ENCODE data around the gene SRPX2.

The SRPX2 gene, protein sequence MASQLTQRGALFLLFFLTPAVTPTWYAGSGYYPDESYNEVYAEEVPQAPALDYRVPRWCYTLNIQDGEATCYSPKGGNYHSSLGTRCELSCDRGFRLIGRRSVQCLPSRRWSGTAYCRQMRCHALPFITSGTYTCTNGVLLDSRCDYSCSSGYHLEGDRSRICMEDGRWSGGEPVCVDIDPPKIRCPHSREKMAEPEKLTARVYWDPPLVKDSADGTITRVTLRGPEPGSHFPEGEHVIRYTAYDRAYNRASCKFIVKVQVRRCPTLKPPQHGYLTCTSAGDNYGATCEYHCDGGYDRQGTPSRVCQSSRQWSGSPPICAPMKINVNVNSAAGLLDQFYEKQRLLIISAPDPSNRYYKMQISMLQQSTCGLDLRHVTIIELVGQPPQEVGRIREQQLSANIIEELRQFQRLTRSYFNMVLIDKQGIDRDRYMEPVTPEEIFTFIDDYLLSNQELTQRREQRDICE

GRCh38 chrX:100643956-100644860 is at the start of gene SRPX2:
TSS of gene SRPX2 (plus strand) at chrX:100644199. CDS start at chrX:100646323, 2,124 bp downstream.
- DNase-seq, result no peak

- DNase-seq, result no peak
These were observed 47.4 kb upstream of the SRPX2 start for GRCh38 chrX:100596601-100597000.

DNA sequence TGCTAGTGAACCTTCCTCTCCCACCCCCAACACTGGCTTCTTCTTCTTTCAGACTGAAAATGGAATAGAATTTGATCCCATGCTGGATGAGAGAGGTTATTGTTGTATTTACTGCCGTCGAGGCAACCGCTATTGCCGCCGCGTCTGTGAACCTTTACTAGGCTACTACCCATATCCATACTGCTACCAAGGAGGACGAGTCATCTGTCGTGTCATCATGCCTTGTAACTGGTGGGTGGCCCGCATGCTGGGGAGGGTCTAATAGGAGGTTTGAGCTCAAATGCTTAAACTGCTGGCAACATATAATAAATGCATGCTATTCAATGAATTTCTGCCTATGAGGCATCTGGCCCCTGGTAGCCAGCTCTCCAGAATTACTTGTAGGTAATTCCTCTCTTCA is 44.5 kb upstream of the SRPX2 start:
- no peak for DNase-seq

DNA sequence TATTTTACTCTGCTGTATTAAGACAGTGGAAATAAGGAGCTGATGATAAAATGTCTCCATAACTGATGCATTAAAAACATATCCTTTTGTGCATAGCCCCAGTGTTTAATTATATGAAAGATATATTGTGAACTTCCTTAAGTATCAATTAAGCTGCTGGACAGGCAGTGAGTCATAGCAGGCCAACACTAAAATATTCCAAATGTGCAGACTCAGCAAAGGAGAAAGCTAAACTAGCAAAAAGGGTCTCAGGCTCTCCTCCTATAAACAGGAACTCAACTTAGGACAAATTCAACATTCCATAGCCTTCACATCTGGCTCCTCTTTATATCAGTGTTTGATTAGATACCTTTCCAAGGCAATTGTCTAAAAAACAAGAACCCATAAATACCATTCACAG is 43.7 kb upstream of the SRPX2 start:
- DNase-seq, result no peak

GRCh38 chrX:100600758-100601157 is 43.2 kb upstream of the SRPX2 start:
- DNase-seq, result no peak

- no peak for DNase-seq
These were observed 37.2 kb upstream of the SRPX2 start for GRCh38 chrX:100606753-100607152.

GRCh38 chrX:100609591-100609990 is 34.4 kb upstream of the SRPX2 start:
- DNase-seq, result no peak

DNA sequence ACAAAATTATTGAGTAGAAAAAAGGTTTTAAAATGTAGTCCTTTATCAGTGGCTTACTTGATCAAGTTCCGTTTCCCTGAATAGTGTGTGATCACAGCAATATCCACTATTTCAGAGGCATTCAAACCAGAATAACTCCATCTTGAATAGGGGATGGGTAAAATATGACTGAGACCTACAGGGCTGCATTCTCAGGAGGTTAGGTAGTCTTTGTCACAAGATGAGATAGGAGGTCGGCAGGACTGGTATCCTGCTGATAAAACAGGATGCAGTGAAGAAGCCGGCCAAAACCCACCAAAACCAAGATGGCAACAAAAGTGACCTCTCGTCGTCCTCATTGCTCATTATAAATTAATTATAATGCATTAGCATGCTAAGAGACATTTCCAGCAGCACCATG is 32.0 kb upstream of the SRPX2 start:
- DNase-seq, result no peak

GRCh38 chrX:100615005-100615404 is 29.0 kb upstream of the SRPX2 start:
- no peak for DNase-seq

DNA sequence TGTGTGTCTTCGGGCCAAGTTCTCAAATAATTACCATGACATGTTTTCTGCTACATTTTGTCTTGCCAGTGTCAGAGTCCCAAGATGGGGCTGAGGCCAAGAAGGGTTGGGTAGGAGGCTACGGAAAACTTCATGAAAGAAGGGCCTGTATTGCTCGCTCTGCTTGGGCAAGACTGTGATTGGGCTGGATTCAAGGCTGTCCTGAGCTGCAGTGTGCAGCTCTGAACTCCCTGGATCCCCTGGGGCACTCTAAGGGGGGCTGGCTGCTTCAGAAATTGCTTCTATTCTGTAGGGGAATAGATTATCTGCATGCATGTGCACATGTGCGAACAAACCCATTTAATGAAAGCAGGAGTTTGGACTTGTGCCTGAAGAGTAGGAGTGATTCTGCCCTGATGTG is 21.0 kb upstream of the SRPX2 start:
- no peak for DNase-seq

DNA sequence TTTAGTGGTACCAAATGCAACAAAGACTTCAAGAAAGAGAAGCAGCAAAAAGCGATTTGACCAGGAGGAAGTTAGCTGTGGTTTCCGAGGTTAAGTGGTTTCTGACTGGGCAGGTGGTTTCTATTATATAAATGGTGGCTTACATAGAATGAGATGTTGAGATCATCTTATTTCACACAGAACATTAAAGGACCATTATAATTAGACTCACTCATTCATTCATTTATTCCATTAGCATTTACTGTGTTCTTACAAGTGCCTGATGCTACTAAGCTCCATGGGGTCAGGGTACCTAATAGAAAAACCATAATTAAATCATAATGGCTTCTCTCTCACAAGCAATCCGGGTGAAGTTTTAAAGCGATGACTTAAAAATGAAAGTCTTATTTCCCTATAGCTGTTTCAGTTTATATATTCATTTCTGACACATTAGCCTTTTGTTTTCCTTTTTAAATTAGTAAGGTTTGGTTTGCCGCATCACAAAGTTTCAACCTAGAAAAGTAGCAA is 18.0 kb upstream of the SRPX2 start:
- DNase-seq, result no peak

- no peak for DNase-seq
These were observed 9.0 kb upstream of the SRPX2 start for GRCh38 chrX:100635040-100635439.

DNA sequence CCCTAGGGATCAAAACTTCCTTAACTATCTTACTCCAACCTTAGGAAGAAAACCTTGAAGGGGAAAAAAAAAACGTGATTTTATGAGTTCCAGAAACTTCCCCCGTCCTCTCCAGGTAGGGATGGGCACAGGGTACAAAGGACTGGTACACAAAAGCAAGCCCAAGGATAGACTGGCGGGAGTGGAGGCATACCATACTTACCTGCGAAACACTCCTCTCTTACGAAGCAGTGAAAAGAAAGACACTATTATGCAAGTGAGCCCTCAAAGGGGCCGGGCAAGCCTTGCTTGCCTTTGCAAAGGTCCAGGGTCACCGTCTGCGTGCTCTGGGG is 8.0 kb upstream of the SRPX2 start:
- no peak for DNase-seq

DNA sequence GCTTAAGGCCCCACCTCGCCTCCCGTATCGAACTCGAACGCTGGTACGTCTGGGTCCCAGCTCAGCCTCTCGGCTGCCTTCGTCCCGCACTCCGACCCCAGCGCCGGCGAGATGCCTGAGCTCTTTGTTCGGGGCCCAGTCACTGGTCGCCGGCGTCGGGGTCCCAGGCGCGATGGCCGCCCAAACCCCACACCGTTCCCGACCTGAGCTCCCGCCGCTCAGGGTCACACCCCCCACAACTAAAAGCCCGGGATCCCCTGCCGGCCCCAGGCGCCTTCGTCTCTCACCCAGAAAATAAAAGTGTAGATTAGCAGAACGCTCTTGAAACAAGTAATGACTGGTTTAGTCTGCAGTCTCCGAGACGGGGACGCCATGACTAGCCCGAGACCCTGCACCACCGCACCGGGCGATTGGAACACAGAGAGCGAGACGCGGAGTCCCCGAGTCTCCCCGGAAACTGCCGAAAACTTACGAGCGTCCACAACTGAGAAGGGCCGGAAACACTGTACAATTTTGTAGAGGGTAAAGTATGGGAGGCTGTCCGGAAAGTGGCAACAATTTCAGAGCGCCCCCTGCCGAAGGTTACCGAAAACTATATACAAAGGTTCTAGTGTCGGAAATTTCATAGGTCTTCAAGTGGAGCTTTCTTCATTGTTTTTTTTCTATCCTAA is 7.5 kb upstream of the SRPX2 start, which contains the start of gene TSPAN6:
Gene TSPAN6 (minus strand): TSS at position 486 of the 671 bp plus-strand sequence. CDS start 112 bp downstream, at position 374.
- DNase-seq, result peak; percentile 72

GRCh38 chrX:100642290-100642689 is 1.7 kb upstream of the SRPX2 start:
- DNase-seq, result no peak

- DNase-seq, result no peak
These were observed 787 bp upstream of the SRPX2 start for GRCh38 chrX:100643212-100643611.

- DNase-seq, result no peak
These were observed 1.1 kb downstream of the SRPX2 start for GRCh38 chrX:100645106-100645505.

DNA sequence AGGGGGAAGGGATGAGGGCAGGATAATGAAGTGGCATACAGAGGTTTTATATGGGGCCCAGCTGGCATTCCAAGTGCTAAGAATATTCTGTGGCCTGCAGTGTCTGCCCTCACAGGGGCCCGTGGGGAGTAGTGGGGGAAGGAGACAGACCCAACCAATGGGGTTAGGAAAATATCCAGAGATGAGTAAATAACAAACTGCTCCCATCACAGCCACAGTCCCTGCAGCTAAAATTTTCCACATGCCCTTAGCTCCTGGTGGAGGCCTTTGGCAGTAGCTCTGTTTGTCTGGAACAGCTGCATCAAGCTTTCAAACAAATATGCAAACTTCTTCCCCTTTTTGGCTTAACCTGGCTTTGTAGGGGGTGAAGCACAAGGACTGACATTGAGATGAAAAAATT is 3.1 kb downstream of the SRPX2 start:
- no peak for DNase-seq

DNA sequence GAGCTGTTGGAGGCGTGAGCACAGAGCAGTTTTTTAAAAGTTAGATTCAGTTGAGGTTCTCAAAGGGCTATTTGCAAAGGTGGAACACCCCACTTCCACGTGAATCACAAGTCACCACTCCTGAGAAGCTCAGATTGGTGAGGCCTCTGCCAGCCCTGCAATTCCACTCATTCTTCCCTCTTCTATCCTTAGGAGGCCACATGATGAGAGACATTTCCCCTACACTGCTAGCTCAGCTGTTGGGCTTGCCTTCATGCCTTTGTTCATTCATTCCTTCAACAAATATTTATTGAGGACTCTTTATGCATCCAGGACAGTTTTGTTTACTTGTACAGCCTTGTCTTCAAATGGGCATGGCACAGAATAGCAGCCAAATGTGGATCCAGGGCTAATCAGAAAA is 3.7 kb downstream of the SRPX2 start:
- DNase-seq, result no peak

DNA sequence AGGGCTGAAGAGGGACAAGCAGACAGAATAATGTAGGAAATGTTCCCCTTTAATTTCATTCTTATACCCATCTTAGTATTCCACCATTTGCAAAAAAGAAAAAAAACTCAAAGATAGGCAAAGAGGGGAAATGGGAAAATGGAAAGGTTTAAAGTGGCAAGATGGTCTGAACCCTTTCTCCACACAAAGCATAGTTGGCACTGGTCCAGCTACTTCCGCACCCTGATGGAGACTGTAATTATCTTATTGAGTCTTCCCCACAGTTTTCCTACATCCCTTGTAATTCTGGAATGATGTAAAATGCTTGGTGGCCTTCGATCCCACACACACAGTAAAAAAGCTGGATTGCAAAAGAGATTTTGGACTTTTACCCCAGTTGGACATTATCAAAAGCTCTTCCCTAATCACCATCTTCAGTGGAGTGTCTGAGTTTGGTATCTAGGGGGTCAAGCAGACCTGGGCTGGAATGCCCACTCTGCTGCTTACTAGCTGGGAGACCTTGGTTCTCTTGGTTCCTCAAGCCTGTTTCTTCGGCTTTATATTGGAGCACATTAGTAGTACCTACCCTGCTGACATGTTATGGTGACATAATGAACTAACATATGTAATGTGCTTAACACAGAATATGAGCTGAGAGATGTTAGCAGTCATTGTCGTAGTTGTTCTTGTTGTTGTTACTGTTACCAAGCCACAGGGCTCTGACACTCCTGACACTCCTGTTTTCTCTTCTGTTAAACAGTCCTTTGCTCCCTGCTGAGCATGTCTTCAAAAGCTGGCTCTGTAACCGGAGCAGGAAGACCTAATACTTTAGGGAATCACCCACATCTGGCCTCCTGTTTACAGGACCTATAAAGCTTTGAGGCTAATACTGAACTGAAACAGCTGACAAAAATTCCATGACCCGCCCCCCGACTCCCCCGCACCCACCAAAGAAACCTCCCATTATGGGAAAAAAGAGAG is 4.7 kb downstream of the SRPX2 start:
- no peak for DNase-seq

DNA sequence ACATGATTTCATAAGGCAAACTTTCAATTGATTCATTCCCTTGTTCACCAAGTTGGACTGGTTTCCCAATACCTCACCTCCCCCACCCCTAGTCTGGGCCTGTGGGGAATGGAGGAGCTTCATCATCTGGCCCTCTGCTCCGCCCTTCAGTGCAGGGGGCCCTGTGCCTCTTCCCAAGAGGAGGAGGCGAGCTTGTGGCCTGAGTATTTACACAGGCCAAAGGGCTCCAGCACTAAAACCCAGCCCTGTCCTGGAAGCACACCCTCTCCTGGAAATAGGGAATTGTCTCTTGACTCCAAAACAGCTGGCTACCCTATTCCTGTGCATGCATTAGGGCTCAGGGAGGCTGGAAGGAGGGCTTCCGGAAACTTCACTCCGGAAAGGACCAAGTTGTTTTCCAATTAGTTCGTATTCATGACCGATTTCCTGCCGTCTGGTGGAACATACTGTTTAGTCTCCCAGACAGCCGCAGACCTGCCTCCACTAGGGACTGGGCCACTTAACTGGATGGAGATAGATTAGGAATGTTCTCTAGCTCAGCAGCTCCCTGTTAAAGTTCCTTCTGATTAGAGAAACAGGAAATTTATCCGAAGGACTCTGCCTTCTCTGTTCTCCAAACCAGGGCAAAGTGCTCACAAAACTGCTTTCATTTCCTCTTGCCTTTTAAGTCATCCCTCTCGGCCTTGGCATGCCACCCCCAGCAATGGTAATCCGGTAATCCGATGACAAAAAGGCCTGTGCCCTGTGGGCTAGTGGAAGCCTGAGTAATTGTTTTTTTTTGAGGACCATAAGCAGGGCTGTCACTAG is 5.8 kb downstream of the SRPX2 start:
- no peak for DNase-seq
